ENCODE measurements around the gene ALKBH2.

ALKBH2 gene

GRCh38 chr12:109093022-109093918, at the start of gene ALKBH2:
Gene ALKBH2 (minus strand): TSS chr12:109093472. CDS start chr12:109092786, 686 bp downstream.
- peak within 1 kb of the TSS; percentile 66 for H3K4me3 ChIP-seq (ENCODE audit: low read depth, low read length)
- DNase-seq (ENCODE audit: low read depth): peak; percentile 62

- DNase-seq (ENCODE audit: low read depth): no peak
- H3K4me3 ChIP-seq (ENCODE audit: low read depth, low read length): no peak overlapping the region
These were observed 47.3 kb upstream of the ALKBH2 start for GRCh38 chr12:109140560-109140959.

- H3K4me3 ChIP-seq (ENCODE audit: low read depth, low read length): no peak overlapping the region
- DNase-seq (ENCODE audit: low read depth): no peak
These were observed 46.5 kb upstream of the ALKBH2 start for GRCh38 chr12:109139791-109140190.

GRCh38 chr12:109139360-109139759, 46.1 kb upstream of the ALKBH2 start:
- DNase-seq (ENCODE audit: low read depth): no peak
- H3K4me3 ChIP-seq (ENCODE audit: low read depth, low read length): no peak overlapping the region

GRCh38 chr12:109137055-109137454, 43.8 kb upstream of the ALKBH2 start:
- DNase-seq (ENCODE audit: low read depth): no peak
- H3K4me3 ChIP-seq (ENCODE audit: low read depth, low read length): no peak overlapping the region

GRCh38 chr12:109134186-109134917, 41.1 kb upstream of the ALKBH2 start:
- no peak for DNase-seq (ENCODE audit: low read depth)

GRCh38 chr12:109131154-109132050, 38.1 kb upstream of the ALKBH2 start:
- no peak overlapping the region for H3K4me3 ChIP-seq (ENCODE audit: low read depth, low read length)
- DNase-seq (ENCODE audit: low read depth): no peak

More at GRCh38 chr12:109134186-109134917, 41.1 kb upstream of the ALKBH2 start:
- no peak overlapping the region for H3K4me3 ChIP-seq (ENCODE audit: low read depth, low read length)

GRCh38 chr12:109130297-109131153, 37.3 kb upstream of the ALKBH2 start:
- no peak overlapping the region for H3K4me3 ChIP-seq (ENCODE audit: low read depth, low read length)
- no peak for DNase-seq (ENCODE audit: low read depth)

GRCh38 chr12:109127533-109128242, 34.4 kb upstream of the ALKBH2 start:
- H3K4me3 ChIP-seq (ENCODE audit: low read depth, low read length): no peak overlapping the region
- DNase-seq (ENCODE audit: low read depth): no peak

GRCh38 chr12:109126784-109127183, 33.5 kb upstream of the ALKBH2 start:
- DNase-seq (ENCODE audit: low read depth): no peak
- no peak overlapping the region for H3K4me3 ChIP-seq (ENCODE audit: low read depth, low read length)

- no peak for DNase-seq (ENCODE audit: low read depth)
- H3K4me3 ChIP-seq (ENCODE audit: low read depth, low read length): no peak overlapping the region
These were observed 32.5 kb upstream of the ALKBH2 start for GRCh38 chr12:109125791-109126190.

GRCh38 chr12:109124878-109125648, 31.8 kb upstream of the ALKBH2 start:
- no peak overlapping the region for H3K4me3 ChIP-seq (ENCODE audit: low read depth, low read length)
- no peak for DNase-seq (ENCODE audit: low read depth)

- no peak overlapping the region for H3K4me3 ChIP-seq (ENCODE audit: low read depth, low read length)
- DNase-seq (ENCODE audit: low read depth): no peak
These were observed 28.1 kb upstream of the ALKBH2 start for GRCh38 chr12:109121346-109121880.

GRCh38 chr12:109120557-109120956, 27.3 kb upstream of the ALKBH2 start:
- no peak for DNase-seq (ENCODE audit: low read depth)
- no peak overlapping the region for H3K4me3 ChIP-seq (ENCODE audit: low read depth, low read length)

GRCh38 chr12:109120095-109120494, 26.8 kb upstream of the ALKBH2 start:
- DNase-seq (ENCODE audit: low read depth): no peak
- H3K4me3 ChIP-seq (ENCODE audit: low read depth, low read length): no peak overlapping the region

- no peak for DNase-seq (ENCODE audit: low read depth)
- no peak overlapping the region for H3K4me3 ChIP-seq (ENCODE audit: low read depth, low read length)
These were observed 23.3 kb upstream of the ALKBH2 start for GRCh38 chr12:109116611-109116949.

Measured in skeletal muscle cell (primary cell).